Vagina (tissue), 2 donors: ENCODE measurements around the gene PLPPR2. TPM values are rescaled to one million over a fixed set of nuclear protein-coding genes. Genes with fewer than 3 reads are reported as not detected.
A peak's percentile ranks its signal among the peaks of the same experiment; 100 is the strongest.
"Not testable (repeated sequence)": the region's sequence is repeated elsewhere in the genome, so short reads cannot be mapped to it uniquely, and the experiment has no call there.

Experiments used
- DNase-seq, 2 donors: peaks; one replicate each; pipeline ENCODE4 v3.0.0-alpha.2; 2017; ENCODE audit errors: extremely low spot score in 2 of 2
- H3K27ac ChIP-seq: fragments of 200-600 bp; sonication (generic); one replicate; pipeline ENCODE4 v1.5.1; 2019
- H3K27me3 ChIP-seq: fragments of 200-600 bp; sonication (generic); one replicate; pipeline ENCODE4 v1.5.1; 2019
- H3K36me3 ChIP-seq, 2 donors: fragments of 200-600 bp; sonication (generic); one replicate each; pipeline ENCODE4 v1.5.1; 2017 to 2019
- H3K4me1 ChIP-seq: fragments of 200-600 bp; sonication (generic); one replicate; pipeline ENCODE4 v1.5.1; 2019
- H3K4me3 ChIP-seq, 2 donors: fragments of 200-600 bp; sonication (generic); 1 replicate in 1 of 2; 2 replicates in 1 of 2; pipeline ENCODE4 v1.5.1; 2016 to 2019
- H3K9me3 ChIP-seq: fragments of 200-600 bp; sonication (generic); one replicate; pipeline ENCODE4 v1.5.1; 2019
- POLR2A ChIP-seq, 2 donors: fragments of 450-650 bp; IDR thresholded peaks; one replicate each; pipeline ENCODE4 v1.6.1; 2017; ENCODE audit warnings: antibody characterized with exemption in 2 of 2, mild to moderate bottlenecking in 2 of 2, moderate library complexity in 2 of 2
- POLR2AphosphoS5 ChIP-seq, 2 donors: sonication (generic); formaldehyde crosslinking; IDR thresholded peaks; one replicate each; pipeline ENCODE4 v1.9.0; 2017; ENCODE audit warnings: antibody characterized with exemption in 2 of 2, mild to moderate bottlenecking in 2 of 2, low read depth in 1 of 2; ENCODE audit not compliant: insufficient read depth in 1 of 2
- intact Hi-C: fragments of 100-400 bp; cut with DNase I; formaldehyde crosslinking; loops from one replicate; pipeline ENCODE4 v1.15.1; 2023
- total RNA-seq: library from RNA; depleted of rRNA; stranded (reverse); fragments of >200 nt; gene quantifications from one replicate; pipeline ENCODE4 v1.2.3, GENCODE V29; 2016
- TF ChIP-seq, protein P1 (sequence below), 3 experiments: fragments of 450-650 bp in 2 of 3; fragments of 200-600 bp in 1 of 3; sonication (generic) in 1 of 3; IDR thresholded peaks; one replicate each; pipeline ENCODE4 v1.5.1; 2017 to 2019; ENCODE audit warnings: antibody characterized with exemption in 3 of 3, mild to moderate bottlenecking in 2 of 3, moderate library complexity in 2 of 3

PLPPR2 gene
- total RNA-seq, result 16.5 TPM

GRCh38 chr19:11355160-11356073, at the start of gene PLPPR2:
Gene PLPPR2 (plus strand): TSS chr19:11355432. CDS start chr19:11357674, 2,242 bp downstream.
- peaks cover 22% of the 10 kb centered on the region for H3K4me1 ChIP-seq
- DNase-seq, result no peak
- H3K9me3 ChIP-seq, result no peaks in the 10 kb centered on the region
- peak within 1 kb of the TSS; percentile 76 for H3K27ac ChIP-seq
- intact Hi-C loops, result no loop called here
- peak in 1 of 2 donors; percentile 78 for TF ChIP-seq POLR2A (IDR thresholded peaks at IDR 0.05)
- TF ChIP-seq, protein P1, sequence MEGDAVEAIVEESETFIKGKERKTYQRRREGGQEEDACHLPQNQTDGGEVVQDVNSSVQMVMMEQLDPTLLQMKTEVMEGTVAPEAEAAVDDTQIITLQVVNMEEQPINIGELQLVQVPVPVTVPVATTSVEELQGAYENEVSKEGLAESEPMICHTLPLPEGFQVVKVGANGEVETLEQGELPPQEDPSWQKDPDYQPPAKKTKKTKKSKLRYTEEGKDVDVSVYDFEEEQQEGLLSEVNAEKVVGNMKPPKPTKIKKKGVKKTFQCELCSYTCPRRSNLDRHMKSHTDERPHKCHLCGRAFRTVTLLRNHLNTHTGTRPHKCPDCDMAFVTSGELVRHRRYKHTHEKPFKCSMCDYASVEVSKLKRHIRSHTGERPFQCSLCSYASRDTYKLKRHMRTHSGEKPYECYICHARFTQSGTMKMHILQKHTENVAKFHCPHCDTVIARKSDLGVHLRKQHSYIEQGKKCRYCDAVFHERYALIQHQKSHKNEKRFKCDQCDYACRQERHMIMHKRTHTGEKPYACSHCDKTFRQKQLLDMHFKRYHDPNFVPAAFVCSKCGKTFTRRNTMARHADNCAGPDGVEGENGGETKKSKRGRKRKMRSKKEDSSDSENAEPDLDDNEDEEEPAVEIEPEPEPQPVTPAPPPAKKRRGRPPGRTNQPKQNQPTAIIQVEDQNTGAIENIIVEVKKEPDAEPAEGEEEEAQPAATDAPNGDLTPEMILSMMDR (IDR thresholded peaks at IDR 0.05), result no peak
- peak; percentile 45 to 60 for TF ChIP-seq POLR2AphosphoS5 (IDR thresholded peaks at IDR 0.05; ENCODE audit: insufficient read depth in 1 of 2, low read depth in 1 of 2)
- no peaks in the 10 kb centered on the region for H3K36me3 ChIP-seq
- H3K4me3 ChIP-seq, result peak within 1 kb of the TSS; percentile 70 to 76
- H3K27me3 ChIP-seq, result no peaks in the 10 kb centered on the region

DNA sequence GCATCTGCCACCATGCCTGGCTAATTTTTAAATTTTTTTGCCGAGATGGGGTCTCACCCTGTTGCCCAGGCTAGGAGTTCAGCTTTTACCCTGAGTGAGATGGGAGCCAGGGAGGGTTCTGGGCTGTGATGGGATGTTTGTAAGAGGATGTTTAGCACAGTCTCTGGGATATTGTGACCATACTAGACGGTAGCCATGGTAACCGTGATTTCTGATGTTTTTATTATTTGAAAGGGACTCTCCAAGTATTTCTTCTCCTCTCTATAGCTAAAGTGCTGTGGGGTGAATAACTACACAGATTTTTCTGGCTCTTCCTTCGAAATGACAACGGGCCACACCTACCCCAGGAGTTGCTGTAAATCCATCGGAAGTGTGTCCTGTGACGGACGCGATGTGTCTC, 48.9 kb upstream of the PLPPR2 start:
- Histone ChIP-seq H3K36me3 (no peaks in the 10 kb centered on the region), H3K4me1 (no peaks in the 10 kb centered on the region), H3K9me3 (no peaks in the 10 kb centered on the region), H3K4me3 (no peak overlapping the region), H3K27me3 (no peaks in the 10 kb centered on the region), H3K27ac (no peak overlapping the region)
- intact Hi-C loops, result no loop called here
- TF ChIP-seq POLR2AphosphoS5 (IDR thresholded peaks at IDR 0.05; ENCODE audit: insufficient read depth in 1 of 2, low read depth in 1 of 2), result no peak
- TF ChIP-seq, protein P1 (IDR thresholded peaks at IDR 0.05), result no peak
- no peak for TF ChIP-seq POLR2A (IDR thresholded peaks at IDR 0.05)
- DNase-seq, result no peak

DNA sequence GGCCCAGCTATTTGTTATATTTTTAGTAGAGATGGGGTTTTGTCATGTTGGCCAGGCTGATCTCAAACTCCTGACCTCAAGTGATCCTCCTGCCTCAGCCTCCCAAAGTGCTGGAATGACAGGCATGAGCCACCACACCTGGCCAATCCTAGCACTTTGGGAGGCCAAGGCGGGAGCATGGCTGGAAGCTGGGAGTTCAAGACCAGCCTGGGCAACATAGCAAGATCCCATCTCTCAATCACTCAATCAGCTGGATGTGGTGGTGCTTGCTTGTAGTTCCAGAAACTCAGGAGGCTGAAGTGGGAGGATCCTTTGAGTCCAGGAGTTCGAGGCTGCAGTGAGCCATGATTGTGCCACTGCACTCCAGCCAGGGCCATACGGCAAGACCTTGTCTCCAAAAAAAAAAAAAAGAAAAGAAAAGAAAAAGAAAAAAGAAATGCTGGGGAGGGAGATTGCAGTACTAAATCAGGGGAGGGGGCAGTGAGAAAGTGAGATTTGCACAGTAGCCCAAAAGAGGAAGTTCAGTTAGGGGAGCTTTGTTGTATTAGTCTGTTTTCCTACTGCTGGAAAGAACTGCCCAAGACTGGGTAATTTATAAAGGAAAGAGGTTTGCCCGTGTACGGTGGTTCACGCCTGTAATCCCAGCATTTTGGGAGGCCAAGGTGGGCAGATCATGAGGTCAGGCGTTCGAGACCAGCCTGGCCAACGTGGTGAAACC, 34.8 kb upstream of the PLPPR2 start:
- H3K27me3 ChIP-seq, H3K4me3 ChIP-seq, DNase-seq, H3K27ac ChIP-seq, H3K9me3 ChIP-seq, intact Hi-C loops: not testable (repeated sequence)
- H3K36me3 ChIP-seq, result peaks cover 0 to 10% of the 10 kb centered on the region in 2 donors
- H3K4me1 ChIP-seq, result peaks cover 26% of the 10 kb centered on the region

DNA sequence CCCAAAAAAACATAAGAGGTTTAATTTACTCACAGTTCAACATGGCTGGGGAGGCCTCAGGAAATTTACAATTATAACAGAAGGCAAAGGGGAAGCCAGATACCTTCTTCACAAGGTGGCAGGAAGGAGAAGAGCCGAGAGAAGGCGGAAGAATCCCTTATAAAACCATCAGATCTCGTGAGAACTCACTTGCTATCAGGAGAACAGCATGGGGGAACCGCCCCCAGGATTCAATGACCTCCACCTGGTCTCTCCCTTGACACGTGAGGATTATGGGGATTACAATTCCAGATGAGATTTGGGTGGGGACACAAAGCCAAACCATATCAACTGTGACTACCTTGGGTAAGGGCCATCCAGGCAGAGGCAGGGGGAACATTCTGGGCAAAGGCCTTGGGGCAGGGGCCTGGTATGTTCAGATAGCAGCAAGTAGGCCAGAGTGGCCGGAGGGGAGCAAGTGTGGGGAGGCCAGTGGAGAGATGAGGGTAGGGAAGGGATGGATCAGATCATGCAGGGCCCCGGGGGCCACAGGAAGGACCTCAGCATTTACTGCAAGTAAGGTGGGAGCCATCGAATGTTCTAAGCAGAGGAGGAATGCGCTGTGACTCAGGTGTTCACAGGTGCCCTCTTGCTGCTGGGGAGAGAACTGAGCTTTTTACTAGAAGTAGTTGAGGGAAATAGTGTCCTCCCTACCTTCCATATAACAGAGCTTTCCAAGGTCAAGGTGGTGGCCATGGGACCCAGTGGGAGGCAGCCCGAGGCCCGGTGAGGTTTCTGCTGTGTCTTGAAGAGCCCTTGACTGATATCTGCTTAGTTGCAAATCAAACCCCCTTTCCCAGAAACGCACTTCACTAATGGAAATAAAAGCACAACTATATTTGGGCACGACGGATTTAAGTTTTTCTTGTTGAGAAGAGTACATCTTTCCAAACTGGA, 33.8 kb upstream of the PLPPR2 start:
- H3K27ac ChIP-seq, result peak overlapping the region; percentile 5
- no peak overlapping the region for H3K4me3 ChIP-seq

More for the DNA sequence above, 33.8 kb upstream of the PLPPR2 start:
- intact Hi-C loops, result no loop called here
- TF ChIP-seq, protein P1 (IDR thresholded peaks at IDR 0.05), result no peak
- TF ChIP-seq POLR2A (IDR thresholded peaks at IDR 0.05) (no peak), POLR2AphosphoS5 (IDR thresholded peaks at IDR 0.05; ENCODE audit: insufficient read depth in 1 of 2, low read depth in 1 of 2) (no peak)
- Histone ChIP-seq H3K9me3 (no peaks in the 10 kb centered on the region), H3K27me3 (no peaks in the 10 kb centered on the region), H3K4me1 (peaks cover 26% of the 10 kb centered on the region), H3K36me3 (peaks cover 0 to 14% of the 10 kb centered on the region in 2 donors)
- DNase-seq, result no peak
